AG09319 (cell line): ENCODE measurements around the gene TTBK2.
A peak's percentile ranks its signal among the peaks of the same experiment; 100 is the strongest.

Source experiments
- DNase-seq: peaks from one replicate; pipeline ENCODE4 v3.0.0-alpha.2; 2010; ENCODE audit warnings: low read depth; ENCODE audit errors: extremely low read depth
- TF ChIP-seq, protein P1 (sequence below): IDR thresholded peaks from 2 replicates; pipeline ENCODE4 v1.5.1; 2011; ENCODE audit warnings: low read depth, mild to moderate bottlenecking, inconsistent platforms, low read length, moderate library complexity

The TTBK2 gene

GRCh38 chr15:42705336-42705735 lies 215.2 kb downstream of the TTBK2 start:
- no peak for DNase-seq
- TF ChIP-seq, protein P1, sequence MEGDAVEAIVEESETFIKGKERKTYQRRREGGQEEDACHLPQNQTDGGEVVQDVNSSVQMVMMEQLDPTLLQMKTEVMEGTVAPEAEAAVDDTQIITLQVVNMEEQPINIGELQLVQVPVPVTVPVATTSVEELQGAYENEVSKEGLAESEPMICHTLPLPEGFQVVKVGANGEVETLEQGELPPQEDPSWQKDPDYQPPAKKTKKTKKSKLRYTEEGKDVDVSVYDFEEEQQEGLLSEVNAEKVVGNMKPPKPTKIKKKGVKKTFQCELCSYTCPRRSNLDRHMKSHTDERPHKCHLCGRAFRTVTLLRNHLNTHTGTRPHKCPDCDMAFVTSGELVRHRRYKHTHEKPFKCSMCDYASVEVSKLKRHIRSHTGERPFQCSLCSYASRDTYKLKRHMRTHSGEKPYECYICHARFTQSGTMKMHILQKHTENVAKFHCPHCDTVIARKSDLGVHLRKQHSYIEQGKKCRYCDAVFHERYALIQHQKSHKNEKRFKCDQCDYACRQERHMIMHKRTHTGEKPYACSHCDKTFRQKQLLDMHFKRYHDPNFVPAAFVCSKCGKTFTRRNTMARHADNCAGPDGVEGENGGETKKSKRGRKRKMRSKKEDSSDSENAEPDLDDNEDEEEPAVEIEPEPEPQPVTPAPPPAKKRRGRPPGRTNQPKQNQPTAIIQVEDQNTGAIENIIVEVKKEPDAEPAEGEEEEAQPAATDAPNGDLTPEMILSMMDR, result no peak

- peak; percentile 18 for DNase-seq
Observed at GRCh38 chr15:42704492-42704926, 216.1 kb downstream of the TTBK2 start.

DNA sequence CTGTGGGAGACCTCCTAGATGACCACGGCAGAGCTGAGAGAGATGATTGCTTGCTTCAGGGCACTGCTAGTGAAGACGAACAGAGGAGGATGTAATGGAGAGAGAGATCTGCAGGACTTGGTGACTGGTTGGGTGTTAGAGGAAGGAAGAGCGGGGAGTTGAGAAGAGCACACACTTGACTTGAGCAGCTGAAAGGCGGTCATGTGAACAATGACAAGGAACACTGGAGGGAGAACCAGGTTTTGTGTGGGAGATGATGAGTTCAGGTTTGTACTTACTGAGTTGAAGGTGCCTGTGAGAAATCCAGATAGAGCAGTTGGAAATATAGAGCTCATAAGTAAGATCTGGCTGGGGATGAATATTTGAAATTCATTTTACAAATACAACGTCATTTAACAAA lies 224.0 kb downstream of the TTBK2 start:
- no peak for DNase-seq
- TF ChIP-seq, protein P1, result no peak

More at GRCh38 chr15:42704492-42704926, 216.1 kb downstream of the TTBK2 start:
- TF ChIP-seq, protein P1, result peak; percentile 86

- no peak for DNase-seq
- TF ChIP-seq, protein P1, result no peak
Observed at GRCh38 chr15:42695527-42696071, 225.0 kb downstream of the TTBK2 start.

DNA sequence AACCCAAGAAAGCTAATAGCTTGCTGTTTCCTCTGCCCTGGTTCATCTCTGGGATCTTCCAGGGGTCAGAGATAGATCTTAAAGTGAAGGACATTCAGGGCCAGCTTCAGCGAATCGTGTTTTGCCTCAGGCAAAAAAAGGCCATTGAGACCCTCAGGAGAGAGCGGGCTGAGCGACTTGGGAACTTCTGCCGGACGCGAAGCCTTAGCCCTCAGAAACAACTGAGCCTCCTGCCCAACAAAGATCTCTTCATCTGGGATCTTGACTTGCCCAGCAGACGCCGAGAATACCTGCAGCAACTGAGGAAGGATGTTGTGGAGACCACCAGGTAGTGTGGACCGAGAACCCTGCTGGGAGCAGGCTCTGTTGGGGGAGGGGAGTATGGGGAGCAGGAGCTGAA lies 226.2 kb downstream of the TTBK2 start:
- TF ChIP-seq, protein P1, result no peak

GRCh38 chr15:42693942-42694341 lies 226.6 kb downstream of the TTBK2 start:
- TF ChIP-seq, protein P1, result no peak
- DNase-seq, result no peak

More for the DNA sequence above, 226.2 kb downstream of the TTBK2 start:
- no peak for DNase-seq

GRCh38 chr15:42693496-42693895 lies 227.1 kb downstream of the TTBK2 start:
- TF ChIP-seq, protein P1, result no peak
- DNase-seq, result no peak
